GM19351 (cell line): ENCODE results near the gene ZNF507.
"Not testable (repeated sequence)": the region's sequence is repeated elsewhere in the genome, so short reads cannot be mapped to it uniquely, and the experiment has no call there.

Experiments
- ATAC-seq: cut with Tn5 transposase; IDR thresholded peaks from one replicate; pipeline ENCODE4 v1.9.1; 2021; ENCODE audit warnings: mild to moderate bottlenecking, moderate library complexity; ENCODE audit not compliant: unreplicated experiment

ZNF507 gene

GRCh38 chr19:32406161-32407003, 61.0 kb downstream of the ZNF507 start:
- ATAC-seq, result no peak

GRCh38 chr19:32407004-32407992, 61.9 kb downstream of the ZNF507 start:
- no peak for ATAC-seq

GRCh38 chr19:32415246-32415645, 69.8 kb downstream of the ZNF507 start:
- ATAC-seq, result no peak

- ATAC-seq, result no peak
These were observed 70.3 kb downstream of the ZNF507 start for GRCh38 chr19:32415669-32416068.

- ATAC-seq, result no peak
These were observed 71.5 kb downstream of the ZNF507 start for GRCh38 chr19:32416749-32417456.

- ATAC-seq, result no peak
These were observed 72.7 kb downstream of the ZNF507 start for GRCh38 chr19:32418155-32418554.

- ATAC-seq, result no peak
These were observed 76.4 kb downstream of the ZNF507 start for GRCh38 chr19:32421589-32422361.

GRCh38 chr19:32422435-32422834, 77.0 kb downstream of the ZNF507 start:
- no peak for ATAC-seq

GRCh38 chr19:32423944-32424343, 78.5 kb downstream of the ZNF507 start:
- not testable (repeated sequence) for ATAC-seq

- ATAC-seq, result no peak
These were observed 82.1 kb downstream of the ZNF507 start for GRCh38 chr19:32427536-32427935.

GRCh38 chr19:32436692-32437091, 91.3 kb downstream of the ZNF507 start:
- no peak for ATAC-seq

GRCh38 chr19:32437096-32437495, 91.7 kb downstream of the ZNF507 start:
- ATAC-seq, result no peak
